Raji (cell line): ENCODE measurements around the gene SPATS2L.

Experiments used
- POLR2A ChIP-seq: IDR thresholded peaks from 2 replicates; pipeline ENCODE4 v1.6.1; 2011; ENCODE audit warnings: low read depth, low read length, control low read depth; ENCODE audit not compliant: insufficient read depth

Gene SPATS2L

GRCh38 chr2:200477667-200478131, 171.2 kb downstream of the SPATS2L start:
- no peak for TF ChIP-seq POLR2A

GRCh38 chr2:200479692-200480265, 173.3 kb downstream of the SPATS2L start:
- TF ChIP-seq POLR2A = no peak

- TF ChIP-seq POLR2A = no peak
Measured at GRCh38 chr2:200482194-200482593, 175.7 kb downstream of the SPATS2L start.

GRCh38 chr2:200483729-200484198, 177.3 kb downstream of the SPATS2L start:
- no peak for TF ChIP-seq POLR2A

- no peak for TF ChIP-seq POLR2A
Measured at GRCh38 chr2:200484934-200485333, 178.4 kb downstream of the SPATS2L start.

- TF ChIP-seq POLR2A = no peak
Measured at GRCh38 chr2:200486529-200486928, 180.0 kb downstream of the SPATS2L start.

- no peak for TF ChIP-seq POLR2A
Measured at GRCh38 chr2:200488169-200488568, 181.7 kb downstream of the SPATS2L start.

- no peak for TF ChIP-seq POLR2A
Measured at GRCh38 chr2:200490001-200490400, 183.5 kb downstream of the SPATS2L start.

GRCh38 chr2:200492656-200493055, 186.2 kb downstream of the SPATS2L start:
- no peak for TF ChIP-seq POLR2A

GRCh38 chr2:200494048-200494447, 187.6 kb downstream of the SPATS2L start:
- TF ChIP-seq POLR2A = no peak

- TF ChIP-seq POLR2A = no peak
Measured at GRCh38 chr2:200496696-200497095, 190.2 kb downstream of the SPATS2L start.

GRCh38 chr2:200498402-200499162, 192.1 kb downstream of the SPATS2L start:
- no peak for TF ChIP-seq POLR2A

GRCh38 chr2:200502196-200502595, 195.7 kb downstream of the SPATS2L start:
- no peak for TF ChIP-seq POLR2A

- no peak for TF ChIP-seq POLR2A
Measured at GRCh38 chr2:200506679-200507078, 200.2 kb downstream of the SPATS2L start.

- TF ChIP-seq POLR2A = no peak
Measured at GRCh38 chr2:200507179-200507578, 200.7 kb downstream of the SPATS2L start.

GRCh38 chr2:200509235-200509611, 202.7 kb downstream of the SPATS2L start:
- TF ChIP-seq POLR2A = no peak
